HepG2 (cell line): ENCODE results near the gene RABL6. TPM values are rescaled to one million over a fixed set of nuclear protein-coding genes. Genes with fewer than 3 reads are reported as not detected.
A peak's percentile ranks its signal among the peaks of the same experiment; 100 is the strongest.

Source experiments
- ATM ChIP-seq: fragments of 450-650 bp; IDR thresholded peaks from 2 replicates; pipeline ENCODE4 v1.7.1; 2017; ENCODE audit warnings: mild to moderate bottlenecking, borderline replicate concordance
- GATAD2A ChIP-seq: IDR thresholded peaks from 2 replicates; pipeline ENCODE4 v1.6.1; 2016
- KAT2B ChIP-seq: fragments of 150-350 bp; IDR thresholded peaks from 2 replicates; pipeline ENCODE4 v1.6.1; 2014; ENCODE audit warnings: low read depth, low read length, borderline replicate concordance
- MEF2D ChIP-seq: sonication (generic); formaldehyde crosslinking; IDR thresholded peaks from 2 replicates; pipeline ENCODE4 v1.5.1; 2020; ENCODE audit warnings: mild to moderate bottlenecking, missing genetic modification reagents
- NONO ChIP-seq, 2 experiments: fragments of 450-650 bp in 1 of 2; sonication (generic) in 1 of 2; formaldehyde crosslinking in 1 of 2; IDR thresholded peaks in 1 of 2; conservative IDR thresholded peaks in 1 of 2; 2 replicates each; pipeline versions ENCODE4 v1.6.1 to v1.8.0; 2017 to 2022; ENCODE audit warnings: mild to moderate bottlenecking in 1 of 2, missing genetic modification reagents in 1 of 2, moderate library complexity in 1 of 2
- POLR2AphosphoS5 ChIP-seq: IDR thresholded peaks from 2 replicates; pipeline ENCODE4 v1.6.1; 2012; ENCODE audit warnings: low read depth, low read length
- ZNF30 ChIP-seq: sonication (generic); formaldehyde crosslinking; IDR thresholded peaks from 2 replicates; pipeline ENCODE4 v1.5.0; 2020; ENCODE audit warnings: mild to moderate bottlenecking, missing genetic modification reagents
- ZNF589 ChIP-seq: sonication (generic); formaldehyde crosslinking; conservative IDR thresholded peaks from 2 replicates; pipeline ENCODE4 v1.8.0; 2022; ENCODE audit warnings: mild to moderate bottlenecking, moderate library complexity, missing genetic modification reagents
- ZNF598 ChIP-seq: sonication (generic); formaldehyde crosslinking; IDR thresholded peaks from 2 replicates; pipeline ENCODE4 v1.5.1; 2020; ENCODE audit warnings: mild to moderate bottlenecking, missing genetic modification reagents, borderline replicate concordance
- ZNF709 ChIP-seq: sonication (generic); formaldehyde crosslinking; IDR thresholded peaks from 2 replicates; pipeline ENCODE4 v1.5.0; 2020; ENCODE audit warnings: mild to moderate bottlenecking, missing genetic modification reagents
- polyA plus RNA-seq, 8 experiments: library from polyadenylated mRNA; depleted of rRNA in 3 of 8; stranded (reverse) in 7 of 8; unstranded in 1 of 8; fragments of >200 nt; fragmentation: Illumina TruSeq in 4 of 8; extraction: Trizol in 4 of 8; gene quantifications; 2 replicates each; pipeline versions ENCODE4 v1.2.1 to v1.2.3, GENCODE V29; 2011 to 2016; ENCODE audit warnings: low read depth in 4 of 8, missing spikeins in 1 of 8, mixed read lengths in 1 of 8; ENCODE audit not compliant: insufficient read depth in 1 of 8
- total RNA-seq, 5 experiments: library from RNA; depleted of rRNA; stranded (reverse); fragments of >200 nt; fragmentation: Illumina TruSeq; extraction: Trizol; gene quantifications; 2 replicates each; pipeline ENCODE4 v1.2.3, GENCODE V29; 2016; ENCODE audit warnings: low read depth in 1 of 5
- TF ChIP-seq, protein P1 (sequence below), 2 experiments: fragments of 450-650 bp in 1 of 2; sonication (generic) in 1 of 2; formaldehyde crosslinking in 1 of 2; IDR thresholded peaks; 2 replicates each; pipeline versions ENCODE4 v1.6.1 to v1.8.0; 2016 to 2022; ENCODE audit warnings: antibody characterized with exemption in 1 of 2, mild to moderate bottlenecking in 1 of 2, missing genetic modification reagents in 1 of 2
- TF ChIP-seq, protein P2 (sequence below): sonication (generic); formaldehyde crosslinking; IDR thresholded peaks from 2 replicates; pipeline ENCODE4 v1.9.0; 2021; ENCODE audit warnings: missing genetic modification reagents, borderline replicate concordance
- TF ChIP-seq, protein P3 (sequence below): IDR thresholded peaks from 2 replicates; pipeline ENCODE4 v1.6.1; 2016; ENCODE audit warnings: low read depth

The RABL6 gene
- total and polyA plus RNA-seq, 2 of the 13 experiments (the other 11 are each of a cell fraction or from before 2014, with no cell fraction given), result 81.5 to 125 TPM

DNA sequence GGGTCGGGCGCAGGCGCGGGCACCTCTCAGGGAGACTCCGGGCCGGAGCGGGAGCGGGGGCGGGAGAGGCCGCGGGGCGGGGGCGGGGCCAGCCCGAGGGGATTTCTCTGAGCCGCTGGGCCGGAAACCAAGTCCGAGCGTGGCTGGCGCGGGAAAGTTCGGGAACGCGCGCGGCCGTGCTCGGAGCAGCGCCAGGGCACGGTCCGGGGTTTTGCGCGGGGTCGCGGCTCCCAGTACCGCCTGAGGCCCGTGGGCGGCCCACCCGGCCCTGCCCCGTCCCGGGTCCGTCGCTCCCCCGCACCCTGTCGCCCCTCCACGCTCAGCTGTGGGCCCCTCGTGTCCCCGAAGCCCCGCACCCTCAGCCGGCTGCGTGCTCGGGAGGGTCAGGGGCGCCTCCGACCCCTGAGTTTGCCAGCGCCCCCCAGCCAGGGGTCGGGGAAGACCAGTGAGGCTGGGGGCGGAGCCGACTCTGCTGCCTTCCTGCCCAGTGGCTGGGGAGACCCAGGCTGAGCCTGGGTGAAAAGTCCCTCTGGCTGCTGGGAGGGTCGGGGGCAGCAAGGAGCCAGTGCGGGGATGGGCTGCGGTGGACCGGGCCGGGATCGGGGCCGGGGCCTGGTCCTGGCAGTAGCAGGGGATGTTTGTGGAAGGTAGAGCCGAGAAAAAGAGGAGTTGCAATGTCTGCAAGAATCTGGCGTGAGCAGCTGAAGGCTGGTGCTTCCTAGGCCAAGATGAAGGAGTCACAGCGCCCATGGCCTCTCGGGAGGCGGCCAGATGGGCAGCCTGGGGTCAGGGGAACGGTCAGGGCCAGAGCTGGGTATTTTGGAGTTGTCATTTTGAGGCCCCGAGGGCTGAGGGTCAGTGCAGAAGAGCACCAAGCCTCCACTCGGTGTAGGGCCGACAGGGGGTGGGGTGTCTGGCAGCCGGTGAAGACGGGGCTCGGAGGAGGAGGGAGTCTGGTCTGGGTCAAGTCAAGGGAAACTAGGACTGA lies 79.2 kb downstream of the RABL6 start (continued):
- TF ChIP-seq, protein P1, sequence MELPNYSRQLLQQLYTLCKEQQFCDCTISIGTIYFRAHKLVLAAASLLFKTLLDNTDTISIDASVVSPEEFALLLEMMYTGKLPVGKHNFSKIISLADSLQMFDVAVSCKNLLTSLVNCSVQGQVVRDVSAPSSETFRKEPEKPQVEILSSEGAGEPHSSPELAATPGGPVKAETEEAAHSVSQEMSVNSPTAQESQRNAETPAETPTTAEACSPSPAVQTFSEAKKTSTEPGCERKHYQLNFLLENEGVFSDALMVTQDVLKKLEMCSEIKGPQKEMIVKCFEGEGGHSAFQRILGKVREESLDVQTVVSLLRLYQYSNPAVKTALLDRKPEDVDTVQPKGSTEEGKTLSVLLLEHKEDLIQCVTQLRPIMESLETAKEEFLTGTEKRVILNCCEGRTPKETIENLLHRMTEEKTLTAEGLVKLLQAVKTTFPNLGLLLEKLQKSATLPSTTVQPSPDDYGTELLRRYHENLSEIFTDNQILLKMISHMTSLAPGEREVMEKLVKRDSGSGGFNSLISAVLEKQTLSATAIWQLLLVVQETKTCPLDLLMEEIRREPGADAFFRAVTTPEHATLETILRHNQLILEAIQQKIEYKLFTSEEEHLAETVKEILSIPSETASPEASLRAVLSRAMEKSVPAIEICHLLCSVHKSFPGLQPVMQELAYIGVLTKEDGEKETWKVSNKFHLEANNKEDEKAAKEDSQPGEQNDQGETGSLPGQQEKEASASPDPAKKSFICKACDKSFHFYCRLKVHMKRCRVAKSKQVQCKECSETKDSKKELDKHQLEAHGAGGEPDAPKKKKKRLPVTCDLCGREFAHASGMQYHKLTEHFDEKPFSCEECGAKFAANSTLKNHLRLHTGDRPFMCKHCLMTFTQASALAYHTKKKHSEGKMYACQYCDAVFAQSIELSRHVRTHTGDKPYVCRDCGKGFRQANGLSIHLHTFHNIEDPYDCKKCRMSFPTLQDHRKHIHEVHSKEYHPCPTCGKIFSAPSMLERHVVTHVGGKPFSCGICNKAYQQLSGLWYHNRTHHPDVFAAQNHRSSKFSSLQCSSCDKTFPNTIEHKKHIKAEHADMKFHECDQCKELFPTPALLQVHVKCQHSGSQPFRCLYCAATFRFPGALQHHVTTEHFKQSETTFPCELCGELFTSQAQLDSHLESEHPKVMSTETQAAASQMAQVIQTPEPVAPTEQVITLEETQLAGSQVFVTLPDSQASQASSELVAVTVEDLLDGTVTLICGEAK (IDR thresholded peaks at IDR 0.05), result no peak
- TF ChIP-seq, protein P1 (CRISPR knock-in tag; IDR thresholded peaks at IDR 0.05), result peak; percentile 59; the same call in 1 of the 2 replicates
- TF ChIP-seq MEF2D, result 0 out of 2 replicates have a peak, but pooled peaks have one; percentile 44
- TF ChIP-seq KAT2B, result no peak
- no peak for TF ChIP-seq ATM
- TF ChIP-seq ZNF589 (CRISPR knock-in tag), result 0 out of 2 replicates have a peak, but pooled peaks have one; percentile 34
- TF ChIP-seq ZNF709, result no peak
- TF ChIP-seq POLR2AphosphoS5, result peak; percentile 6; the same call in 1 of the 2 replicates
- TF ChIP-seq ZNF598 (CRISPR knock-in tag), result peak; percentile 52; the same call in 1 of the 2 replicates
- TF ChIP-seq, protein P2, sequence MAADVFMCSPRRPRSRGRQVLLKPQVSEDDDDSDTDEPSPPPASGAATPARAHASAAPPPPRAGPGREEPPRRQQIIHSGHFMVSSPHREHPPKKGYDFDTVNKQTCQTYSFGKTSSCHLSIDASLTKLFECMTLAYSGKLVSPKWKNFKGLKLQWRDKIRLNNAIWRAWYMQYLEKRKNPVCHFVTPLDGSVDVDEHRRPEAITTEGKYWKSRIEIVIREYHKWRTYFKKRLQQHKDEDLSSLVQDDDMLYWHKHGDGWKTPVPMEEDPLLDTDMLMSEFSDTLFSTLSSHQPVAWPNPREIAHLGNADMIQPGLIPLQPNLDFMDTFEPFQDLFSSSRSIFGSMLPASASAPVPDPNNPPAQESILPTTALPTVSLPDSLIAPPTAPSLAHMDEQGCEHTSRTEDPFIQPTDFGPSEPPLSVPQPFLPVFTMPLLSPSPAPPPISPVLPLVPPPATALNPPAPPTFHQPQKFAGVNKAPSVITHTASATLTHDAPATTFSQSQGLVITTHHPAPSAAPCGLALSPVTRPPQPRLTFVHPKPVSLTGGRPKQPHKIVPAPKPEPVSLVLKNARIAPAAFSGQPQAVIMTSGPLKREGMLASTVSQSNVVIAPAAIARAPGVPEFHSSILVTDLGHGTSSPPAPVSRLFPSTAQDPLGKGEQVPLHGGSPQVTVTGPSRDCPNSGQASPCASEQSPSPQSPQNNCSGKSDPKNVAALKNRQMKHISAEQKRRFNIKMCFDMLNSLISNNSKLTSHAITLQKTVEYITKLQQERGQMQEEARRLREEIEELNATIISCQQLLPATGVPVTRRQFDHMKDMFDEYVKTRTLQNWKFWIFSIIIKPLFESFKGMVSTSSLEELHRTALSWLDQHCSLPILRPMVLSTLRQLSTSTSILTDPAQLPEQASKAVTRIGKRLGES (CRISPR knock-in tag), result peak; percentile 44; the same call in 1 of the 2 replicates
- no peak for TF ChIP-seq NONO (IDR thresholded peaks at IDR 0.05)
- TF ChIP-seq NONO (CRISPR knock-in tag; conservative IDR thresholded peaks at IDR 0.05), result peak; percentile 63
- no peak for TF ChIP-seq GATAD2A (CRISPR knock-in tag)
- TF ChIP-seq, protein P3, sequence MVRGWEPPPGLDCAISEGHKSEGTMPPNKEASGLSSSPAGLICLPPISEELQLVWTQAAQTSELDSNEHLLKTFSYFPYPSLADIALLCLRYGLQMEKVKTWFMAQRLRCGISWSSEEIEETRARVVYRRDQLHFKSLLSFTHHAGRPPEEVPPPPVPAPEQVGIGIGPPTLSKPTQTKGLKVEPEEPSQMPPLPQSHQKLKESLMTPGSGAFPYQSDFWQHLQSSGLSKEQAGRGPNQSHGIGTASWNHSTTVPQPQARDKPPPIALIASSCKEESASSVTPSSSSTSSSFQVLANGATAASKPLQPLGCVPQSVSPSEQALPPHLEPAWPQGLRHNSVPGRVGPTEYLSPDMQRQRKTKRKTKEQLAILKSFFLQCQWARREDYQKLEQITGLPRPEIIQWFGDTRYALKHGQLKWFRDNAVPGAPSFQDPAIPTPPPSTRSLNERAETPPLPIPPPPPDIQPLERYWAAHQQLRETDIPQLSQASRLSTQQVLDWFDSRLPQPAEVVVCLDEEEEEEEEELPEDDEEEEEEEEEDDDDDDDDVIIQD (CRISPR knock-in tag), result no peak
- TF ChIP-seq ZNF30 (CRISPR knock-in tag), result peak; percentile 73; the same call in 1 of the 2 replicates
